OCI-LY3 (cell line): ENCODE measurements around the gene RNF208.

Experiments
- H2AFZ ChIP-seq: fragments of 200-600, 300-600 bp; shearing (Covaris generic); 2 replicates; pipeline ENCODE4 v1.6.0; 2014; ENCODE audit warnings: antibody characterized with exemption, low read depth, low read length
- H3K27ac ChIP-seq: fragments of 200-600, 300-600 bp; sonication (generic); 2 replicates; pipeline ENCODE4 v1.5.1; 2014; ENCODE audit warnings: mild to moderate bottlenecking, low read length, moderate library complexity, mixed read lengths
- H3K27me3 ChIP-seq: fragments of 200-600, 300-600 bp; sonication (generic); 2 replicates; pipeline ENCODE4 v1.6.1; 2014; ENCODE audit warnings: low read depth, low read length, mixed read lengths
- H3K36me3 ChIP-seq: fragments of 200-600, 300-600 bp; sonication (generic); replicated peaks from 2 replicates; pipeline ENCODE3; 2014; ENCODE audit warnings: low read depth, low read length, mixed read lengths
- H3K4me1 ChIP-seq: fragments of 300-600, 200-600 bp; sonication (generic); 2 replicates; pipeline ENCODE4 v1.6.1; 2014; ENCODE audit warnings: low read length, mixed read lengths
- H3K4me2 ChIP-seq: fragments of 200-600, 300-600 bp; sonication (generic); 2 replicates; pipeline ENCODE4 v1.6.1; 2014; ENCODE audit warnings: low read length, mixed read lengths
- H3K4me3 ChIP-seq: fragments of 300-600, 200-600 bp; sonication (generic); 2 replicates; pipeline ENCODE4 v1.5.1; 2014; ENCODE audit warnings: antibody characterized with exemption, mild to moderate bottlenecking, low read length, moderate library complexity
- H3K79me2 ChIP-seq: fragments of 300-600, 200-600 bp; shearing (Covaris generic); 2 replicates; pipeline ENCODE4 v1.6.1; 2014; ENCODE audit warnings: mild to moderate bottlenecking, low read length, mixed read lengths
- H3K9ac ChIP-seq: fragments of 300-600, 200-600 bp; shearing (Covaris generic); 2 replicates; pipeline ENCODE4 v1.6.0; 2014; ENCODE audit warnings: mild to moderate bottlenecking, low read length, moderate library complexity
- H3K9me3 ChIP-seq: fragments of 200-600, 300-600 bp; shearing (Covaris generic); 2 replicates; pipeline ENCODE4 v1.6.1; 2014; ENCODE audit warnings: low read length, mixed read lengths; ENCODE audit not compliant: insufficient read depth
- H4K20me1 ChIP-seq: fragments of 200-600, 300-600 bp; sonication (generic); 2 replicates; pipeline ENCODE4 v1.6.1; 2016; ENCODE audit warnings: low read length, mixed read lengths; ENCODE audit not compliant: insufficient read depth
- CTCF ChIP-seq: fragments of 200-600, 300-600 bp; sonication (generic); IDR thresholded peaks from 2 replicates; pipeline ENCODE4 v1.5.1; 2014; ENCODE audit warnings: antibody characterized with exemption, low read length, low read depth
- EZH2phosphoT487 ChIP-seq: fragments of 200-600 bp; shearing (Covaris generic); IDR thresholded peaks from 2 replicates; pipeline ENCODE4 v1.6.1; 2018; ENCODE audit warnings: antibody characterized with exemption, mixed run types, low read depth

RNF208 gene

DNA sequence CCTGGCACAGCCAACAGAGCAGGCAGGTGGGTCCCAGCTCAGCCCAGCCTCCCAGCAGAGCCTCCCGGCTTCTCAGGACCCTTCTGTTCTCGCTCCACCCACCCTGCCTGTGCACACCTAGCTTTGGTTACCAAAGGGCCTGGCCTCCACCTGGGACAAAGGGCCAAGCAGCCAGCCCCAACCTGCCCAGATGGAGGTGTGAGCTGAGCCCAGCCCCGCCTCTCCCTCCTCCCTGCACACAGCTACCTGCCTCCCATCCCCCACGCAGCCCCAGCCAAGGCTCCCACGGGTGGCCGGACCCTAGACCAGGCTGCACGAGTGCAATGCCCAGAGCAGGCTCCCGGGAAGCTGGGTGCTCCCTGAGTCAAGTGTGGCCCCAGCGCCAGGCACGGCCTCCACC is 27.1 kb downstream of the RNF208 start:
- Histone ChIP-seq H2AFZ (no peak overlapping the region), H3K27me3 (no peaks in the 10 kb centered on the region), H4K20me1 (no peaks in the 10 kb centered on the region), H3K4me3 (no peak overlapping the region), H3K36me3 (peaks cover 6% of the 10 kb centered on the region), H3K9me3 (no peaks in the 10 kb centered on the region), H3K27ac (no peak overlapping the region), H3K4me1 (peaks cover 8% of the 10 kb centered on the region), H3K79me2 (peaks cover 9% of the 10 kb centered on the region), H3K9ac (no peak overlapping the region), H3K4me2 (no peak overlapping the region)
- no peak for TF ChIP-seq CTCF
- TF ChIP-seq EZH2phosphoT487: no peak

DNA sequence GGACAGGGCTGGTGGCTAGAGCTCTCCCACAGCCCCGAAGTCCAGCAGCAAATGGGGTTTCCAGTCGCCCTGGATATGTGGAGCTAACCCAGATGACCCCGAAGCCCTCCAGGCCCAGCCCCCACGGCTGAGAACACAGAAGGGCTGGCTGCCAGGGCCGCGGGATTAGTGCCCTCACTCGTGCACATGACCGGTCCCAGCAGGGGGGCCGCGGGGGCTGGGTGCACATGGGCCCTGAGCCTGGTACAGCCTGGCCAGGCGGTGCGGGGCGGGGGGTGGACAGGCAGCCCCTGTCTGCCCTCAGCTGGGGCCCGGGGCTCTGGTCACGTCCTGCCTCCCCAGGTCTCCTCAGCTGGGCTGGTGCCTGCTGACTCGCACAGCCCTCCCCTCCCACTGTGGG is 27.7 kb downstream of the RNF208 start:
- peaks cover 6% of the 10 kb centered on the region for H3K36me3 ChIP-seq
- no peak overlapping the region for H3K4me3 ChIP-seq
- no peak overlapping the region for H3K4me2 ChIP-seq
- H3K9ac ChIP-seq: no peak overlapping the region
- peaks cover 14% of the 10 kb centered on the region for H3K79me2 ChIP-seq
- TF ChIP-seq EZH2phosphoT487 (no peak), CTCF (no peak)
- H3K27ac ChIP-seq: no peak overlapping the region
- H3K27me3 ChIP-seq: no peaks in the 10 kb centered on the region
- H3K9me3 ChIP-seq: no peaks in the 10 kb centered on the region
- H4K20me1 ChIP-seq: no peaks in the 10 kb centered on the region
- H2AFZ ChIP-seq: no peak overlapping the region
- H3K4me1 ChIP-seq: peaks cover 9% of the 10 kb centered on the region

DNA sequence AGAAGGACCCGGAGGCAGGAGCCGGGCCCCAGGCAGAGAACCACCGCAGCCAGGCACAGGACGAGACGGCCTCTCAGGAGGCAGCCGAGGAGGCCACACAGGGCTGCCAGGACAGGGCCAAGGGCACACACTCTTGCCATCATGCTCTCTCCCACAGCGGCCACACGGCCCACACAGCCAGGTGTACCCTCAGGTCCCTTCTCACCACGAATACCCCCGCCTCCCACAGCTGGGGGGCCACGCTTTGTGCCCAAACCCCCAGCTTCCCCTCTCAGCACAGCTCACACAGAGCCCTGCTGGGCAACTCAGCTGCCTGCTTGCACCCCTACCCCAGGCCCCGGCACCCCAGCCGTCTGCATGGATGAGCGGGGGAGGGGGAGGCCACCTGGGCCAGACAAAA is 28.3 kb downstream of the RNF208 start:
- H3K4me1 ChIP-seq: peaks cover 8% of the 10 kb centered on the region
- H3K79me2 ChIP-seq: peaks cover 20% of the 10 kb centered on the region
- no peak overlapping the region for H2AFZ ChIP-seq
- TF ChIP-seq EZH2phosphoT487: no peak
- H3K9ac ChIP-seq: no peak overlapping the region
- no peaks in the 10 kb centered on the region for H4K20me1 ChIP-seq
- H3K9me3 ChIP-seq: no peaks in the 10 kb centered on the region
- no peak overlapping the region for H3K27ac ChIP-seq
- no peaks in the 10 kb centered on the region for H3K27me3 ChIP-seq
- no peak overlapping the region for H3K4me3 ChIP-seq
- no peak overlapping the region for H3K4me2 ChIP-seq
- H3K36me3 ChIP-seq: peaks cover 6% of the 10 kb centered on the region

DNA sequence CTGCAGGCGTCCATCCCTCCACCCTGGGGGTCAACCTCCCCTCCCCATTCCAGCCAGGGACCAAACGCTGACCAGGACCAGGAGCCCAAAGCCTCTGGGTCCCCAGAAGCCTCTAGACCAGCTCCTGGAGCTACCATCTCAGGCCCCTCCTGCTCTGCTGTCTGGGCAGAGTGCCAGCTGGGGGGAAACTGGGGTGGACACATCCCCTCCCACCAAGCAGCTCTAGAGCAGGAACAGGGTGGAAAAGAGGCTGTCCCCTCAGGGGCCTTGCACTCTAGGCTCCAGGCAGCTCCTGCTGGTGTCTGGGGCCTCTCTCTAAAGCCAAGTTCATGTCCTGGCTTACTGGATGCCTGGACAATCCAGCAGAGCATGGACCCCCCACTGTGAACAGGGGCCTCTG is 29.2 kb downstream of the RNF208 start:
- no peak overlapping the region for H2AFZ ChIP-seq
- H3K9ac ChIP-seq: no peak overlapping the region
- peaks cover 8% of the 10 kb centered on the region for H3K4me1 ChIP-seq
- no peaks in the 10 kb centered on the region for H3K9me3 ChIP-seq
- no peak overlapping the region for H3K4me2 ChIP-seq
- peaks cover 25% of the 10 kb centered on the region for H3K79me2 ChIP-seq
- TF ChIP-seq CTCF: no peak
- no peak overlapping the region for H3K27ac ChIP-seq
- no peaks in the 10 kb centered on the region for H4K20me1 ChIP-seq
- H3K27me3 ChIP-seq: no peaks in the 10 kb centered on the region
- H3K4me3 ChIP-seq: no peak overlapping the region
- H3K36me3 ChIP-seq: peaks cover 6% of the 10 kb centered on the region

GRCh38 chr9:137192448-137192780 is 29.6 kb downstream of the RNF208 start:
- Histone ChIP-seq H4K20me1 (no peaks in the 10 kb centered on the region), H3K4me3 (no peak overlapping the region), H3K27ac (no peak overlapping the region), H3K4me1 (peaks cover 11% of the 10 kb centered on the region), H3K4me2 (no peak overlapping the region), H3K79me2 (peaks cover 29% of the 10 kb centered on the region), H2AFZ (no peak overlapping the region), H3K9ac (no peak overlapping the region), H3K9me3 (no peaks in the 10 kb centered on the region), H3K27me3 (no peaks in the 10 kb centered on the region), H3K36me3 (peaks cover 6% of the 10 kb centered on the region)
- TF ChIP-seq EZH2phosphoT487 (no peak), CTCF (no peak)
